ENCODE data around the gene EHMT2.

EHMT2 gene

DNA sequence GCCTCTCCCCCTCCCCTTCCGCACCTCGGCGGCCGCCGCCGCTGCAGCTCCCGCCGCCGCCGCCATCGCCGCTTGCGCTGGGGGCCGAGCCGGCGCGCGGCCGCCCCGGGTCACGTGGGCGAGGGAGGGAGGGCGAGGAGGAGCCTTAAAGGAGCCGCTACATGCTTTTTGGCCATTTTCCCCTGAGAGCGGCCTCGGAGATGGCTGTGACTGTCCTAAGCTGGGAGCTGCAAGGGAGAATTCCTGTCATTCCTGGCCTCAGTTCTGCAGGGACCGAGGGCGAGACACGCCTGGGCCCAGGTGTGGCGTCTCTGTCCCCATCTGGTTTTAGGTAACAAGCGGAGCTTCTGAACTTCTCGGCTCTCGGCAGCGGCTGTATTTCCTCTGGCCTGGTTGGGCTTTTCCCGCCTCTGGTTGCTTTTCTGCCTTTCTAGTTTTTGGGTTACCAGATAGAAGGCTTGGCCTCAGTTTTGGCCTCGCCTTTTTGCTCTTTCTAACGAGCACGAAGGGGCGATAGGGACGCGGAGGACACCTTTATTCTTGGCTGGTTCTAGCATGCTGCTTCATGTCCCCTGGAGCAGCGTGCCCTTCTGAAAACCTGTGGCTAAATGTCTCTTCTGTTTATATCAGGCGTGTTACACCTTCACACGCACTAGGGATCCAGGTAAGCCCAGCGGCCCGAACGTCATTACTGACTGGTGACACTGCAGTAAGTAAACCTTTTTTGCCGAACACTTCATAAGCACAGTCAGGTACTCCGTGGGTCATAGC is at the start of gene EHMT2:
TSS of gene EHMT2 (minus strand) at position 87 of the 771 bp plus-strand sequence. CDS start at position 66, 21 bp downstream.
- peak; percentile 81 for DNase-seq (ENCODE audit: low read depth, low spot score)
- TF ChIP-seq, protein P1, sequence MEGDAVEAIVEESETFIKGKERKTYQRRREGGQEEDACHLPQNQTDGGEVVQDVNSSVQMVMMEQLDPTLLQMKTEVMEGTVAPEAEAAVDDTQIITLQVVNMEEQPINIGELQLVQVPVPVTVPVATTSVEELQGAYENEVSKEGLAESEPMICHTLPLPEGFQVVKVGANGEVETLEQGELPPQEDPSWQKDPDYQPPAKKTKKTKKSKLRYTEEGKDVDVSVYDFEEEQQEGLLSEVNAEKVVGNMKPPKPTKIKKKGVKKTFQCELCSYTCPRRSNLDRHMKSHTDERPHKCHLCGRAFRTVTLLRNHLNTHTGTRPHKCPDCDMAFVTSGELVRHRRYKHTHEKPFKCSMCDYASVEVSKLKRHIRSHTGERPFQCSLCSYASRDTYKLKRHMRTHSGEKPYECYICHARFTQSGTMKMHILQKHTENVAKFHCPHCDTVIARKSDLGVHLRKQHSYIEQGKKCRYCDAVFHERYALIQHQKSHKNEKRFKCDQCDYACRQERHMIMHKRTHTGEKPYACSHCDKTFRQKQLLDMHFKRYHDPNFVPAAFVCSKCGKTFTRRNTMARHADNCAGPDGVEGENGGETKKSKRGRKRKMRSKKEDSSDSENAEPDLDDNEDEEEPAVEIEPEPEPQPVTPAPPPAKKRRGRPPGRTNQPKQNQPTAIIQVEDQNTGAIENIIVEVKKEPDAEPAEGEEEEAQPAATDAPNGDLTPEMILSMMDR (IDR thresholded peaks at IDR 0.05; ENCODE audit: low read depth, low read length), result no peak

DNA sequence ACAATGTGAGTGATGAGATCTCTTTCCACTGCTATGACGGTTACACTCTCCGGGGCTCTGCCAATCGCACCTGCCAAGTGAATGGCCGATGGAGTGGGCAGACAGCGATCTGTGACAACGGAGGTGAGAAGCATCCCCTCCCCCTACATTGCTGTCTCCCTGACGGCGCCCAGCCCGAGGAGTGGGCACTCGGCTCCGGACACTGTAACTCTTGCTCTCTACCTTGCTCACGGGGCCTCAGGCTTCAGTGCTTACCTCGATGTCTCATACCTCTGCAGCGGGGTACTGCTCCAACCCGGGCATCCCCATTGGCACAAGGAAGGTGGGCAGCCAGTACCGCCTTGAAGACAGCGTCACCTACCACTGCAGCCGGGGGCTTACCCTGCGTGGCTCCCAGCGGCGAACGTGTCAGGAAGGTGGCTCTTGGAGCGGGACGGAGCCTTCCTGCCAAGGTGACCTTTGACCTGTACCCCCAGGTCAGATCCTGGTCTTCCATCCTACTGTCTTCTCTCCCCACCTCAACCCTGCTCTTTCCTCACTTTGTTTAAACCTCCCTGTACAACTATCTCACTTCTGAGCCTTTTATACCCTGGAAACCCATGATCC is 49.7 kb upstream of the EHMT2 start:
- DNase-seq (ENCODE audit: low read depth, low spot score), result no peak
- TF ChIP-seq, protein P1 (IDR thresholded peaks at IDR 0.05; ENCODE audit: low read depth, low read length), result no peak
- H3K4me3 ChIP-seq (ENCODE audit: low read depth, low read length), result no peak overlapping the region
- in situ Hi-C loops (cut with HindIII; ENCODE audit: low sequenced_read_pairs), result no loop called here

More for the DNA sequence above, at the start of gene EHMT2:
- in situ Hi-C loops (cut with HindIII; ENCODE audit: low sequenced_read_pairs), result no loop called here
- H3K4me3 ChIP-seq (ENCODE audit: low read depth, low read length), result peak within 1 kb of the TSS; percentile 92

DNA sequence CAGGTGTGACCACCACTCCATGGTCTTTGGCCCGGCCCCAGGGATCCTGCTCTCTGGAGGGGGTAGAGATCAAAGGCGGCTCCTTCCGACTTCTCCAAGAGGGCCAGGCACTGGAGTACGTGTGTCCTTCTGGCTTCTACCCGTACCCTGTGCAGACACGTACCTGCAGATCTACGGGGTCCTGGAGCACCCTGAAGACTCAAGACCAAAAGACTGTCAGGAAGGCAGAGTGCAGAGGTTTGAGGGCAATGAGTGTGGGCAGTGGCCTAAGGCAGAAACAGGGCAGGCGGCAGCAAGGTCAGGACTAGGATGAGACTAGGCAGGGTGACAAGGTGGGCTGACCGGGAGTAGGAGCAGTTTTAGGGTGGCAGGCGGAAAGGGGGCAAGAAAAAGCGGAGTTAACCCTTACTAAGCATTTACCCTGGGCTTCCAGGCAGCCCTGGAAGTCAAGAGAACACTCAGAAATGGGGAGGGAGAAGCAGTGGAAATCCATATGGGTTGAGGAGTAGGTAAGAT is 48.9 kb upstream of the EHMT2 start:
- DNase-seq (ENCODE audit: low read depth, low spot score), result no peak
- no peak overlapping the region for H3K4me3 ChIP-seq (ENCODE audit: low read depth, low read length)
- TF ChIP-seq, protein P1 (IDR thresholded peaks at IDR 0.05; ENCODE audit: low read depth, low read length), result no peak
- in situ Hi-C loops (cut with HindIII; ENCODE audit: low sequenced_read_pairs), result no loop called here

DNA sequence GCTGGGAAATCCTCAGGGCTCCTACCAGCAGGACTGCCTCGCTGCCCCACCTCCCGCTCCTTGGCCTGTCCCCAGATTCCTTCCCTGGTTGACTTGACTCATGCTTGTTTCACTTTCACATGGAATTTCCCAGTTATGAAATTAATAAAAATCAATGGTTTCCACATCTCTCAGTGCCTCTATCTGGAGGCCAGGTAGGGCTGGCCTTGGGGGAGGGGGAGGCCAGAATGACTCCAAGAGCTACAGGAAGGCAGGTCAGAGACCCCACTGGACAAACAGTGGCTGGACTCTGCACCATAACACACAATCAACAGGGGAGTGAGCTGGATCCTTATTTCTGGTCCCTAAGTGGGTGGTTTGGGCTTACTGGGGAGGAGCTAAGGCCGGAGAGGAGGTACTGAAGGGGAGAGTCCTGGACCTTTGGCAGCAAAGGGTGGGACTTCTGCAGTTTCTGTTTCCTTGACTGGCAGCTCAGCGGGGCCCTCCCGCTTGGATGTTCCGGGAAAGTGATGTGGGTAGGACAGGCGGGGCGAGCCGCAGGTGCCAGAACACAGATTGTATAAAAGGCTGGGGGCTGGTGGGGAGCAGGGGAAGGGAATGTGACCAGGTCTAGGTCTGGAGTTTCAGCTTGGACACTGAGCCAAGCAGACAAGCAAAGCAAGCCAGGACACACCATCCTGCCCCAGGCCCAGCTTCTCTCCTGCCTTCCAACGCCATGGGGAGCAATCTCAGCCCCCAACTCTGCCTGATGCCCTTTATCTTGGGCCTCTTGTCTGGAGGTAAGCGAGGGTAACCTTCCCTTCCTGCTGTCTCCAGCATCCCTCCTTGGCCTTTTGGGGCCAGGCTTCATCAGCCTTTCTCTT is 48.2 kb upstream of the EHMT2 start, which contains the start of gene CFB:
TSS of gene CFB (plus strand) at position 589 of the 863 bp plus-strand sequence. CDS start at position 716, 127 bp downstream.
- H3K4me3 ChIP-seq (ENCODE audit: low read depth, low read length), result no peak within 1 kb of the TSS
- in situ Hi-C loops (cut with HindIII; ENCODE audit: low sequenced_read_pairs), result no loop called here
- peak; percentile 70 for DNase-seq (ENCODE audit: low read depth, low spot score)
- TF ChIP-seq, protein P1 (IDR thresholded peaks at IDR 0.05; ENCODE audit: low read depth, low read length), result no peak

DNA sequence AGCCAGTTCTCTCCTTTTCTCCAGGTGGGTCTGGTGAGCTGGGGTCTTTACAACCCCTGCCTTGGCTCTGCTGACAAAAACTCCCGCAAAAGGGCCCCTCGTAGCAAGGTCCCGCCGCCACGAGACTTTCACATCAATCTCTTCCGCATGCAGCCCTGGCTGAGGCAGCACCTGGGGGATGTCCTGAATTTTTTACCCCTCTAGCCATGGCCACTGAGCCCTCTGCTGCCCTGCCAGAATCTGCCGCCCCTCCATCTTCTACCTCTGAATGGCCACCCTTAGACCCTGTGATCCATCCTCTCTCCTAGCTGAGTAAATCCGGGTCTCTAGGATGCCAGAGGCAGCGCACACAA is 47.6 kb upstream of the EHMT2 start:
- H3K4me3 ChIP-seq (ENCODE audit: low read depth, low read length), result no peak overlapping the region
- TF ChIP-seq, protein P1 (IDR thresholded peaks at IDR 0.05; ENCODE audit: low read depth, low read length), result no peak
- in situ Hi-C loops (cut with HindIII; ENCODE audit: low sequenced_read_pairs), result no loop called here
- DNase-seq (ENCODE audit: low read depth, low spot score), result no peak

DNA sequence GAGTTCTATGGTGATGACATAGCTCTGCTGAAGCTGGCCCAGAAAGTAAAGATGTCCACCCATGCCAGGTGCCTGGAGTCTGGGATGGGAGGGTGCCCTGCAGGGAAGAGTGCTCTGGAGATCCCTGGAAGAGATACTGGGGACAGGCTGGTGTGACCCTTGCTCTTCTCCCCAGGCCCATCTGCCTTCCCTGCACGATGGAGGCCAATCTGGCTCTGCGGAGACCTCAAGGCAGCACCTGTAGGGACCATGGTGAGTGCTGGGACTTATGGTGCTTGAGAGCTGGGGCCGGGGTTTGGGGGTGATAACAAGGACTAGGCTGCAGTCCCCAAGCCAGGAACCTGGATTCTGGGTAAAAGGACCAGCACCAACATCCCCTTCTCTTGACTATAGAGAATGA is 46.2 kb upstream of the EHMT2 start:
- no peak for DNase-seq (ENCODE audit: low read depth, low spot score)
- TF ChIP-seq, protein P1 (IDR thresholded peaks at IDR 0.05; ENCODE audit: low read depth, low read length), result no peak
- in situ Hi-C loops (cut with HindIII; ENCODE audit: low sequenced_read_pairs), result no loop called here
- no peak overlapping the region for H3K4me3 ChIP-seq (ENCODE audit: low read depth, low read length)
